ENCODE results near the gene PIGQ. TPM values are rescaled to one million over a fixed set of nuclear protein-coding genes. Genes with fewer than 3 reads are reported as not detected.

PIGQ gene
- total RNA-seq, 1 experiment from 2014 or later: 58.0 TPM

DNA sequence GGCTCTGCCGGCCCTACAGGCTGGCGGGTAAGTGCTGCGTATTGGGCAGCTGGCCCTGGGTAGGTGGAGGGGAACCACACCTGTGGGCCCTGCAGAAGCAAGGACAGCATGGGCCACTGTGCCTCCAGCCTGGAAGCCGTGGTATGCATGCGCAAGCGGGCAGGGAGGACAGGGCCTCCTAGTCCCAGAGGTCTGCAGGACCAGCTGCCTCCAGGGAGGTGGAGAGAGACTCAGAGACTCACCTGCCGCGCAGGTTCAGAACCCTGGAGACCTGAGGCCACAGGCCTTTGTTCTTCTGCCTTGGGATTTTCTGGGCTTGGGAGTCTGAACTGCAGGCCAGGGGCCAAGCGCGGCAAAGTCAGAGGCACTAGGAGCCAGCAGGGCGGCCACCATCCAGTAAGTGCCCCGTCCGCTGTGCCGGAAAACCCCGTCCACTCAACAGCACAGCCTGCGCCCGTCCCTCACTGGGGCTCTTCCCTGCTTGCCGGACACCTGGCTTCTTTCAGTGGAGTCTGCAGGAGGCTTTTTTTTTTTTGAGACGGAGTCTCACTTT lies 11.3 kb downstream of the PIGQ start:
- no peak overlapping the region for H2BK5ac ChIP-seq (ENCODE audit: insufficient read length, low read length)
- no peaks in the 10 kb centered on the region for H3K79me1 ChIP-seq (ENCODE audit: insufficient read depth, low read depth, low read length, poor library complexity, severe bottlenecking)
- no peak for DNase-seq
- H3K9ac ChIP-seq (ENCODE audit: extremely low read depth, insufficient read length, low read length): no peak overlapping the region
- no peak overlapping the region for H3K27ac ChIP-seq (ENCODE audit: insufficient read length, low read depth, low read length)
- Mint-ChIP-seq H3K27me3 (ENCODE audit: low read depth) (peaks cover 11% of the 10 kb centered on the region), H3K36me3 (ENCODE audit: insufficient read depth in 1 of 3, low read depth in 3 of 3) (peaks cover 0 to 4% (median 2%) of the 10 kb centered on the region in 3 experiments; a peak in 2 of 7 replicates), H3K4me1 (peaks cover 7 to 18% of the 10 kb centered on the region in 2 experiments), H3K4me3 (no peak overlapping the region), H3K9me3 (no peaks in the 10 kb centered on the region), H3K27ac (no peak overlapping the region)
- no peak overlapping the region for H4K91ac ChIP-seq (ENCODE audit: insufficient read length, low read depth, low read length)
- no peaks in the 10 kb centered on the region for H3K9me3 ChIP-seq (ENCODE audit: control insufficient read depth, low read depth, low read length)
- no peak overlapping the region for H2BK20ac ChIP-seq (ENCODE audit: low read depth, low read length, poor library complexity, severe bottlenecking)
- no peaks in the 10 kb centered on the region for H3K23me2 ChIP-seq (ENCODE audit: insufficient read length, low read depth, low read length, poor library complexity, severe bottlenecking)
- H4K20me1 ChIP-seq (ENCODE audit: control insufficient read depth, insufficient read depth, insufficient read length): no peaks in the 10 kb centered on the region
- H3K4me2 ChIP-seq (ENCODE audit: insufficient read depth, insufficient read length, low read length): no peak overlapping the region
- H3K4ac ChIP-seq (ENCODE audit: low read depth, low read length): no peak overlapping the region
- no peak overlapping the region for H4K8ac ChIP-seq (replicated peaks; ENCODE audit: insufficient read length, low read depth, low read length)
- TF ChIP-seq, protein P1, sequence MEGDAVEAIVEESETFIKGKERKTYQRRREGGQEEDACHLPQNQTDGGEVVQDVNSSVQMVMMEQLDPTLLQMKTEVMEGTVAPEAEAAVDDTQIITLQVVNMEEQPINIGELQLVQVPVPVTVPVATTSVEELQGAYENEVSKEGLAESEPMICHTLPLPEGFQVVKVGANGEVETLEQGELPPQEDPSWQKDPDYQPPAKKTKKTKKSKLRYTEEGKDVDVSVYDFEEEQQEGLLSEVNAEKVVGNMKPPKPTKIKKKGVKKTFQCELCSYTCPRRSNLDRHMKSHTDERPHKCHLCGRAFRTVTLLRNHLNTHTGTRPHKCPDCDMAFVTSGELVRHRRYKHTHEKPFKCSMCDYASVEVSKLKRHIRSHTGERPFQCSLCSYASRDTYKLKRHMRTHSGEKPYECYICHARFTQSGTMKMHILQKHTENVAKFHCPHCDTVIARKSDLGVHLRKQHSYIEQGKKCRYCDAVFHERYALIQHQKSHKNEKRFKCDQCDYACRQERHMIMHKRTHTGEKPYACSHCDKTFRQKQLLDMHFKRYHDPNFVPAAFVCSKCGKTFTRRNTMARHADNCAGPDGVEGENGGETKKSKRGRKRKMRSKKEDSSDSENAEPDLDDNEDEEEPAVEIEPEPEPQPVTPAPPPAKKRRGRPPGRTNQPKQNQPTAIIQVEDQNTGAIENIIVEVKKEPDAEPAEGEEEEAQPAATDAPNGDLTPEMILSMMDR (conservative IDR thresholded peaks at IDR 0.05): no peak
- no peaks in the 10 kb centered on the region for H3K79me2 ChIP-seq (ENCODE audit: insufficient read depth, low read length)
- H3K27me3 ChIP-seq (ENCODE audit: insufficient read depth, low read length): no peaks in the 10 kb centered on the region; the same call in 1 of the 2 replicates
- H3K56ac ChIP-seq (ENCODE audit: insufficient read length, low read depth, low read length): no peak overlapping the region
- no peak overlapping the region for H2BK15ac ChIP-seq (ENCODE audit: low read depth, low read length)
- H2BK120ac ChIP-seq (ENCODE audit: low read depth, low read length, poor library complexity, severe bottlenecking): no peak overlapping the region
- no peak overlapping the region for H2BK12ac ChIP-seq (ENCODE audit: insufficient read length, low read depth, low read length)
- H2AK5ac ChIP-seq (ENCODE audit: insufficient read length, low read length): no peak overlapping the region
- no peak overlapping the region for H3T11ph ChIP-seq (ENCODE audit: low read length)
- no peak overlapping the region for H2AFZ ChIP-seq (ENCODE audit: low read length)
- no CpG with 5 or more reads among the region's 19 CpGs for WGBS (ENCODE audit: extremely low coverage, insufficient read length, low lambda C conversion rate)
- H4K5ac ChIP-seq (ENCODE audit: insufficient read length, low read depth, low read length): no peak overlapping the region
- H3K14ac ChIP-seq (ENCODE audit: insufficient read depth, low read length): no peak overlapping the region
- H3K4me1 ChIP-seq (ENCODE audit: insufficient read depth, low read length): no peaks in the 10 kb centered on the region; the same call in 1 of the 2 replicates
- H3K23ac ChIP-seq (ENCODE audit: insufficient read length, low read depth, low read length): no peak overlapping the region
- no peak overlapping the region for H3K18ac ChIP-seq (ENCODE audit: insufficient read length, low read depth, low read length)
